LHCN-M2 (cell line): ENCODE results near the gene ECPAS. TPM values are rescaled to one million over a fixed set of nuclear protein-coding genes. Genes with fewer than 3 reads are reported as not detected.
"Not testable (repeated sequence)": the region's sequence is repeated elsewhere in the genome, so short reads cannot be mapped to it uniquely, and the experiment has no call there.

Source experiments
- DNase-seq: peaks from one replicate; pipeline ENCODE4 v3.0.0-alpha.2; 2012; ENCODE audit warnings: low read depth
- polyA plus RNA-seq: library from polyadenylated mRNA; unstranded; fragments of >200 nt; gene quantifications from one replicate; pipeline ENCODE4 v1.2.1, GENCODE V29; 2012; ENCODE audit warnings: missing spikeins
- total RNA-seq: library from RNA; depleted of rRNA; stranded (reverse); fragments of >200 nt; gene quantifications from 2 replicates; pipeline ENCODE4 v1.2.3, GENCODE V29; 2014; rRNA removed

The ECPAS gene, protein sequence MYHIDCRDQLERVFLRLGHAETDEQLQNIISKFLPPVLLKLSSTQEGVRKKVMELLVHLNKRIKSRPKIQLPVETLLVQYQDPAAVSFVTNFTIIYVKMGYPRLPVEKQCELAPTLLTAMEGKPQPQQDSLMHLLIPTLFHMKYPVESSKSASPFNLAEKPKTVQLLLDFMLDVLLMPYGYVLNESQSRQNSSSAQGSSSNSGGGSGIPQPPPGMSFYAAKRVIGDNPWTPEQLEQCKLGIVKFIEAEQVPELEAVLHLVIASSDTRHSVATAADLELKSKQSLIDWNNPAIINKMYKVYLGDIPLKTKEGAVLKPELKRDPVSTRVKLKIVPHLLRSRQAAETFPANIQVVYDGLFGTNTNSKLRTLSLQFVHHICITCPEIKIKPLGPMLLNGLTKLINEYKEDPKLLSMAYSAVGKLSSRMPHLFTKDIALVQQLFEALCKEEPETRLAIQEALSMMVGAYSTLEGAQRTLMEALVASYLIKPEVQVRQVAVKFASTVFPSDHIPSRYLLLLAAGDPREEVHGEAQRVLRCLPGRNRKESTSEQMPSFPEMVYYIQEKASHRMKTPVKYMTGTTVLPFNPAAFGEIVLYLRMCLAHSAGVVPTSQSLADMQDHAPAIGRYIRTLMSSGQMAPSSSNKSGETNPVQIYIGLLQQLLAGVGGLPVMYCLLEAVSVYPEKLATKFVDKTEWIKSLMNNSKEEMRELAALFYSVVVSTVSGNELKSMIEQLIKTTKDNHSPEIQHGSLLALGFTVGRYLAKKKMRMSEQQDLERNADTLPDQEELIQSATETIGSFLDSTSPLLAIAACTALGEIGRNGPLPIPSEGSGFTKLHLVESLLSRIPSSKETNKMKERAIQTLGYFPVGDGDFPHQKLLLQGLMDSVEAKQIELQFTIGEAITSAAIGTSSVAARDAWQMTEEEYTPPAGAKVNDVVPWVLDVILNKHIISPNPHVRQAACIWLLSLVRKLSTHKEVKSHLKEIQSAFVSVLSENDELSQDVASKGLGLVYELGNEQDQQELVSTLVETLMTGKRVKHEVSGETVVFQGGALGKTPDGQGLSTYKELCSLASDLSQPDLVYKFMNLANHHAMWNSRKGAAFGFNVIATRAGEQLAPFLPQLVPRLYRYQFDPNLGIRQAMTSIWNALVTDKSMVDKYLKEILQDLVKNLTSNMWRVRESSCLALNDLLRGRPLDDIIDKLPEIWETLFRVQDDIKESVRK (N-terminal part only)
- total RNA-seq: 47.6 and 48.5 TPM in 2 replicates
- polyA plus RNA-seq: 31.6 TPM

GRCh38 chr9:111483858-111484571, at the start of gene ECPAS:
TSS of gene ECPAS (minus strand) at chr9:111484383. CDS start at chr9:111472918, 11,465 bp downstream.
- peak; percentile 73 for DNase-seq

DNA sequence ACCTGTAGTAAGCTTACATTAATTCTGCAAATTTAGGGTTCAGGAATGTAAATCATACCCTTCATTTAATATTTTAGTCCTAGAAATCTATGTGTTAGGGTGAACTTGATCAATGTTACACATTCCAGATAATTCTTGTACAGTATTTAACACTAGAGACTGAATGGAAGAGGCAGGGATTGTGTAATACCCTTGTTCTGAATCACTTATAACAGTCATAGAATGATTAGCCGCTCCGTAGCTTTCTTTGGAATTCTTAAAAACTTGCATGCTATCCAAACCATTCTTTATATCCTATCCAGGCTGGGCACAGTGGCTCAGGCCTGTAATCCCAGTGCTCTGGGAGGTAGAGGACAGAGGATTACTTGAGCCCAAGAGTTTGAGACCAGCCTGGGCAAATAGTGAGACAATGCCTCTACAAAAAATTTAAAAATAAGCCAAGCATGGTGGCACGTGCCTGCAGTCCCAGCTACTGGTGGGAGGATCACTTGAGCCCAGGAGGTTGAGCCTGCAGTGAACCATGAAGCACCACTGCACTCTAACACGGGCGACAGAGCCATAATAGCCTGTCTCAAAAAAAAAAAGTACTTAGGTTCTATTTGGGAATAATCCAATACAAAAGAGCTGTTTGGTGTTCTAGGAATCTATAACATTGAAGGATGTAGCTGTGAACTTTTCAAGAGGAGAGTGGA, 49.1 kb upstream of the ECPAS start:
- DNase-seq: no peak

GRCh38 chr9:111531716-111532115, 47.5 kb upstream of the ECPAS start:
- DNase-seq: no peak

- no peak for DNase-seq
These were observed 45.6 kb upstream of the ECPAS start for GRCh38 chr9:111529787-111530186.

- DNase-seq: peak; percentile 24
These were observed 43.2 kb upstream of the ECPAS start for GRCh38 chr9:111527347-111527746.

DNA sequence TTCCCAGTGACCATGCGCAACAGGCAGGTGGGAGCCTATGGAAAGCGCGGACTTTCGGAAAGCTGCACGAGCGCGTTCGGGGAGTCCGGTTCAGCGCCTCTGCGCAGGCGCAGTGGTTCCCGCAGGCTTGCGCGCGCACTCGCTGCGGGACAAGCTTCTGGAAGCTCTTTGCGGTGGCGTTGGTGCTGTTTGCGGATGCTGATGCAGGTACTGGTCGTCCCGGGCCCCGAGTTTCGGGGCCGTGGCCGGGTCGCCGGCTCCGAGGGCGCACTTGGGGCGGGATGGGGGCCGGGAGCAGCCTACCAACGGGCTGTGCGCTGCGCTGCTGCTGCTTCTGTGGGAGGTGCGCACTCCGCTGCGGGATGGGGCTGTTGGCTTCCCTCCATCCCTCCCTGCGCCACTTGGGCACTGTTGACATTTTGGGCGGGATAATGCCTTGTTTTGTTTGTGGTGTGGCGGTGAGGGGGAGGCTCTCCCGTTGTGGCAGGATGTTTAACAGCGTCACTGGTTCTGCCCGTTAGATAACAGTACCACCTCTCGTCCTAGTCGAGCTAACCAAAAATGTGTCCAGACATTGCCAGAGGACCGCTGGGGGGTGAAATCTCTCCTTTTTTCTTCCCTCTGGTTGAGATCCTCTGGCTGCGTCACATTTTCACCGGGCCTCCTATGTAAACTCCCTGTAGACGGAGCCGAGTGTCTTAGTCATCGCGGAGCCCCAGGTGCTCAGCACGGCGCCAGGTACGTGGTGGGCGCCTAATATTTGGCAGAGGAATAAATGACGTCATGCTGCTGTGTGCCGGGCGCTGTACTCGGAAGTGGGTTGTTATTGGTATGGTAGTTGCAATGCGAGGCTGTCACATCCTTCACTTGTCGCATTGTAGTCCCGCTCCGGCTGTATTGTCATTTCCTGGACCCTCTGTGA, 41.1 kb upstream of the ECPAS start, which contains the start of gene ZNF483:
Gene ZNF483, plus strand, starts transcription at position 124 of the 922 bp plus-strand sequence. CDS start 2,217 bp downstream, outside the sequence.
- peak; percentile 67 for DNase-seq

DNA sequence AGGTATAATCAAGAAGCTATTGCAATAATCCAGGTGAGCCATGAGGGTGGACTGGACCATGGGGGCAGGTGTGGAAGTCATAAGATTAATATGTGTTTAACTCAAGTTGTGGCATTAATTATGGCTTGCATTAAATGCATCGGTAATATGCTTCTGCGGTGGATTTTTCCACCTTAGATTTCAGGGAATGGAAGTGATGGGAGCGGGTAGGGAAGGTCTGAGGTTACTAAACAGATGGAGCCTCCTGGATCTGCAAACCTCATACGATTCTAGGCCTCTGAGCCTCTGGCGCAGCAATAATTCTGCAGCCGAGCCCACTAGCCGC, 40.5 kb upstream of the ECPAS start:
- DNase-seq: no peak

DNA sequence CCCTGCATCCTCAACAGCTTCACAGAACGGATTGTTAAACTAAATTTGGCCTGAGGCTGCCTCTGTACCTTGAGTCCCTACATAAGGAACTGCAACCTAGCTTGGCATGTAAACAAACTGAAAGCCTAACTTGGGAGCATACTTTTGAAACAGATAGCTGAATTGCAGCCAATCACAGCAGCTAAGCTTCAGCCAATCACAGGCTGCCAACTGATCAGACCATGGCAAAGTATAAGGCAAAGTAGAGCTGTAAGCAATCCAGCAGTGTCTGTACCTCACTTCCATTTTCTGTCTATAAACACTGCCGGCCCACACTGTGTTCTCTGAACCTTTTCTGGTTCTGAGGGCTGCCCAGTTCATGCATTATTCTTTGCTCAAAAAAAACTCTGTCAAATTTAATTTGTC, 31.9 kb upstream of the ECPAS start:
- peak; percentile 17 for DNase-seq

DNA sequence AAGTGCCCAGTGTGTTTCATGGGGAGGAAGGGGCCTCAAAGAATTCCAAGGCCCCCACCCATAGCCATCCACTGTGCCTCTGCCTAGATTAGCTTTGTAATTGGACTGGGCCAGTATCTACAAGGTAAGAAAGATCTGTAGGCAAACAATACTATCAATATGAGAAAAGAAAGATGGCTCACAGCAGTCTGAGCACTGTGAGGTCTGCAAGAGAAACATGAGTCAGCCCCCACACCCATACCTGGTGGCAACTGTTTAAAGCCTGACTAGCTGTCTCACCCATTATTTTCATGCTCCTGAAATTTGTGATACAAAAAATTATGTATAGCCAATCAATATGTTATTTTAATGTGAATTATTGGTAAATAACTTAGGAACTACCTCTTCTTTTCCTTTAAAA, 30.8 kb upstream of the ECPAS start:
- DNase-seq: no peak

- DNase-seq: not testable (repeated sequence)
These were observed 27.4 kb upstream of the ECPAS start for GRCh38 chr9:111511581-111511980.

DNA sequence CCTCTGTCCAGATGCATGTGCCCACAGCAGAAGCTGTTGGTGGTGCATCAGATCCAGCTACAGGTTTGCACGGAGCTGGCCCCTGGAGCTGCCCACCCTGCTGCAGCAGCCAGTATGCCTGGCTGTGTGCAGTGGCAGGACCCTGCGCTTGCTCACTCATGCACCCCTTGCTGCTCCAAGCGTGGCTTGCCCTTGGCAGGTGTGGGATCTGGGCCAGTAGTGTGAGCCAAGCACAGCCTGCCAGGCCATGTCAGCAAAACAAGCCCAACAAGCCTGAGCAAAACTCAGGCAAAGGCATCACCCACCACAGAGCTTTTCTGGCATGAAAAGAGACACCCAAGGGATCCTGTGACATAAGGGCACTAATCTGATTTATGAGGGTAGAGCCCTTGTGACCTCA, 18.3 kb upstream of the ECPAS start:
- DNase-seq: no peak

GRCh38 chr9:111501648-111502047, 17.5 kb upstream of the ECPAS start:
- peak; percentile 11 for DNase-seq

GRCh38 chr9:111501005-111501562, 16.9 kb upstream of the ECPAS start:
- DNase-seq: no peak

GRCh38 chr9:111497196-111497595, 13.0 kb upstream of the ECPAS start:
- not testable (repeated sequence) for DNase-seq

DNA sequence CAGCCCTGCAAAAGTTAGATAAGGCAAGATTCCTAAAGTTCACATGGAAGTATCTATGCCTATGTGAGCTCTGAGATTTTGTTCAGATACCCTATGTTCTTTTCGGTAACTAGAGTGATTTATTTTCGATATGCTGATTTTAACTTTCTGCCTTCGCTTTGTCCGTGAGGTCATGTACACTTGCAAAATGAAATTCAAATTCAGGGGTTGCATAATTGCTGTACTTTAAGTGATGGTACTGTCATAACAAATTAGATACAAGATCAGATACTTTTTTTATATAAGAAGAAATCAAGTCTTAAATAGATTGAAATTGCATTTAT, 350 bp upstream of the ECPAS start:
- DNase-seq: no peak

DNA sequence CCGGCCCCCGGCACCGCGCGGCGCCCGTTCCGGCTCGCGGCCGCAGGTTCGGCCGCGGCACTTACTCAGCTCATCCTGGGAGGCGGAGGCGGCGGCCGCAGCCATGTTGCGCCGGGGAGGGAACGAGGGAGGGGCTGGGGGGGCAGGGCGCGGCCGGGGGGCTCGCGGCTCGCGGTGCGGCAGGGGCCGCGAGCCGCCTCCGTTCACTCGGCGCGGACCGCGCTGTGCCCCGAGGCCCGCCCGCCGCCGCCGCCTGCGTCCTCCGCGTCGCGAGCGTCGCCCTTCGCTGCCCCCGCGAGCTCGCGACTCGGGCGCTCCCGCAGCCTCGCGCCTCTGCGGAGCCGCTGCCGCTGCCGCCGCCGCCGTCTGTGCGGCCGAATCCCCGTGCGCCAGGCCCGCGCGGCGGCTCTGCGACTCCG, 735 bp downstream of the ECPAS start:
- DNase-seq: no peak

- peak; percentile 51 for DNase-seq
These were observed 1.3 kb downstream of the ECPAS start for GRCh38 chr9:111482694-111483438.

- DNase-seq: peak; percentile 41
These were observed 2.1 kb downstream of the ECPAS start for GRCh38 chr9:111481885-111482636.
